T follicular helper cell (primary cell): ENCODE measurements around the gene GFOD1.
"Not testable (repeated sequence)": the region's sequence is repeated elsewhere in the genome, so short reads cannot be mapped to it uniquely, and the experiment has no call there.

Source experiments
- DNase-seq: peaks from one replicate; pipeline ENCODE4 v3.0.0-alpha.2; 2020; ENCODE audit warnings: low read depth

GFOD1 gene

DNA sequence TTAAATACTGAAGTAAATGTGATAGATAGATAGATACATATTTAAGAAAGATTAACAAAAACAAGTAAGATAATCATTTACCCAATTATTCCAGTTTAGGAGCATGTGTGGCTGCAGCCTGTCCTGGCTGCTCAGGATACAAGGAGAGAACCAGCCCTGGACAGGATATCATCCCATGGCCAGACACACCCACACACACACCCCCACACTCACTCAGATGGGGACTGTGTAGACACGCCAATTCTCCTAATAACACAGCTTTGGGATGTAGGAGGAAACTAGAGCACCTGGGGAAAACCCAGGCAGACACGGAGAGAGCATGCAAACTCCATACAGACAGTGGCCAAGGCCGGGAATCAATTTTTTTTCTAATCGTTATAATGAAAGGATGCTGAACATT lies 45.6 kb downstream of the GFOD1 start:
- DNase-seq = no peak

DNA sequence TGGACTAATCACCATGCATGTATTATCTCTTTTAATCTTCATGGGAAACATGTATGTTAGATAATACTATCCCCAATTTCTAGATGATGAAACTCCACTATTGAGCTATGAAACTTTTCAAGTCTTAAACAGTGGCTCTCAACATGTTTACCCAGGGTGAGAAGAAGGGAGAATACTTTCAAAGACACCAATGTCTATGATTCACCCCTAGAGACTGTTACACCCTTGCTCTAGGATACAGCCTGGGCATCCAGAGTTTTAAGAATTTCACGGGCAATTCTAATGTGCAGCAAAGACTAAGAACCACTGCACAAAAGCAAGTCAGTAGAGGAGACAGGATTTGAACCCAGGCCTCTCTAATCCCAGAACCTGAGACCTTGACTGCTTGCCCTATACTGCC lies 47.8 kb downstream of the GFOD1 start:
- no peak for DNase-seq

DNA sequence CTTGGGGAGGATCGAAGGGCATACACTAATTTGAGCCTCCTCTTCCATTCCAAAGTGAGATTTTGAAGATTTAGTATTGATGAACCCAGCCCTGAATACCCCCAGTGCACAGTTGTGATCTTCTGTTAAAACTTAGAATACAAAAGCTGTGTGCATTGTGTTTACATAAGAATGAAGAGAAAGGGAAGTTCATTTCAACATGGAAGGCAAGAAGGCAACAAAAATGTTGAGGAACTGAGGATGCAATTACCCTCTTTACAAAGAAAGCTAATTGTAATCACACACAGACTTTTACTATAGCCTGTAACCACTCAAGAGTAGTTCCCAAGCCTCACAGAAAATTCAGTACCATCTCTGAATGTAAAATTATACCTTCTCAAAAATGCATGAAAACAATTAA lies 49.3 kb downstream of the GFOD1 start:
- no peak for DNase-seq

DNA sequence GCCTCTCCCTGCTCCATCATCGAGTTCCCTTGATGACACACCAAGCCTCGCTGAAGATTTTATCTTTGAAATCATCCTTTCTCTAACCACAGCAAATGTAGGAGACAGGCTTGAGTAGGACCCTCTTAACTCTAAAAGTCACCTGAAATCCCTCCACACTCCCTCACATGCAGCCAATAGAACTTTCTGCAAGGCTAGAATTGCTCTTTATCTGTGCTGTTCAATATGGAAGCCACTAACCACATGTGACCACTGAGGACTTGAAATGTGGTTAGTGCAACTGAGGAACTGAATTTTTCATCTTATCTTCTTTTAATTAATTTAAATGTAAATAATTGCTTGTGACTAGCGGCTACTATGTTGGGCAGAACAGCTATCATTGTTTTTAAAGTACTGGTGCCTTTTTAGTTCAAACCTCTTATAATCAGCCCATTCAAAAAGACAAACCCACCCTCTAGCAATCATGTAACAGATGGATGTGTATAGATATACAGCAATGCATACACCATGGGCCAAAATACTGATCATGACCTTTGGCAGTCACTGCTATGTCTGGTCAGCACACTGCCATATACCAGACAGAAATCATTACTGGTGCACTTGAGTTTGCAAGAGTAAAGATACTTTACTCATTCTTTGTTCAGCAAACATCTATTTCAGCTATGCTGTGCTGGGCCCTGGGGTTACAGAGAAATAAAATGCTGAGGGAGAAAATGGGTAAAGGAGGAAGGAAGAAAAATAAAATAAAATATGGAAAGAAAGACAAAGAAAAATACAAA lies 50.0 kb downstream of the GFOD1 start:
- DNase-seq = no peak

DNA sequence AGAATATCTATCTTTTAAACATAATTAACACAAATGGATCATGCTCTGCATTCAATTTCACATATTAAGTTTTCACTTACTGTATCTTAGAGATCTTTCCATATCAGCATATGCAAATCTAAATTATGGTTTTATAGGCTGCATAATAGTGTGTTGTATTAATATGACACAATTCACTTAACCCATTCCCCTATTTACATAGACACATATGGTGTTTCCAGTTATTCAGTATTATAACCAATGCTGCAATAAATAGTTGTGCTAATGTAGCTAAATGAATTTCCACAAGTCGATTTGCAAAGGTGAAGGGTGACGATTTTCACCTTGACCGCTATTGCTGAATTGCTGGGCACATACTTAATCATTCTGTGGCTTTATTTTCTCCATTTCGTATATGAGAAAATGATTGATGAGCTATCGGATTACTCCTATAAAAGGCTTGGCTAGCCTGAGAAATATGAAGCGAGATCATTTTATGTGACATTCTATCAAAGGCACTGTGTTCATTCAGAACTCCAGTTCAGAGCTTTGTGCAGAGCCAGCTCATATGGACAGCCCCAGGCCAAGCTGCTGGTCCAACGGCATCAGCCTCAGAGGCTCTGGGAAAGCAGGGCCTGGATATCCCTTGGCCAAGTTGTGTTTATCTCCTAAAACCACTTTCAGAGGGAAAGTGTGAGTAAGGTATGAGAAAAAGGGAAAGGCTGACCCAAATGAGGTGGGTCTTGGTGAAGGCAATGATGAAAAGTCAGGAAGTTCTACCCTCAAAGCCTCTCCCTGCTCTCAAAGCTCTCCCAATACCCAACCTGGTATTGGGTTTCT lies 50.8 kb downstream of the GFOD1 start:
- DNase-seq = no peak

DNA sequence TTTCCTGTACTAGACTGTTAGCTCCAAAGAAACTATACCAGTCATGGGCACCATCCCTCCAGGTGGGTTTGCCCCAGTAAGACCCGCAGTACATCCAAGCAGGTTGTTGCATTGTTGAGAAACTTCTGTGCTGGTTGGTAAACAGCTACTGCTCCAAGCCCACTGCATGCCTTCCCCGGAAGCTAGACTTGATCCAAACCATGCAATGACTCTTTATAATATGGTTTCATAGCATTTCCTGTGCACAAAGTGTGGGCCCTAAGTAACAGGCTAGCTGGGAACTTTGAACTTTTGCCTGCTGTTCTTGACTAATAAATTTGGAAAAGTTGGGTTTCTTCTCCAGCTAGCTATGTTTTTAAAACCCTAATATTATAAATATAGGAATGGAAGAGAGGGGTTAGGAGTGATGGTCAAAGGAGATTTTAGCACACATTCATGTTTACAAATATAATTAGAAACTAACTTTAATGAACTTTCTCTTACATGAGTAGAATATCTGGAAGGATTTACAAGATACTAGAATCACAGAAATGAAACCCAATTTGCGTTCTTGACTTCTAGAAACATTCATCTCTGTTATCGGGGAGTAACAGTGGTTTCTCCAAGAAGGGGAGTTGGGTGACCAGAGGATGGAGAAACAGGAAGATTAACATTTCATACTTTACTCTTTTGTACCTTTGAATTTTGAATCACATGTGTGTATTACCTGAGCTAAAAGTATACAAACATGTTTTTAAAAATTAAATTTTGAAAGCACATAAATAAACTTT lies 51.7 kb downstream of the GFOD1 start:
- DNase-seq = no peak

DNA sequence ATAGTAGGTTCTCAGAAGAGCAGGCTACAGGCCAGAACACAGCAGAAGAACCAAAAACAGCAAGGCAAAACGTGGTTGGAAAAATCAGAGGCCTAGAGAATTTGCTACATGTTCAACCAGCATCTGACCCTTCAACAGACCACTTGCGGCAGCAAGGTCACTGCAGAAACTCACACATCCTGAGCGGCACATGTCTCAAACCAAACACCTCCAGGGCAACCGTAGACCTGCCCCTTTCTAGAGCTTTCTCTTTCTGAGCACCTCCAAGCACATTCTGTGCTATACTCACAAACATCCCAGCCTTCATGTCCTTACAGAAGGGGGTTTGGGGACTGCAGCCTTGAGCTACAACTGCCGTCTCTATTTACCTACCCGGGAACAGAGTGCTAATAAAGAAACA lies 52.6 kb downstream of the GFOD1 start:
- no peak for DNase-seq

DNA sequence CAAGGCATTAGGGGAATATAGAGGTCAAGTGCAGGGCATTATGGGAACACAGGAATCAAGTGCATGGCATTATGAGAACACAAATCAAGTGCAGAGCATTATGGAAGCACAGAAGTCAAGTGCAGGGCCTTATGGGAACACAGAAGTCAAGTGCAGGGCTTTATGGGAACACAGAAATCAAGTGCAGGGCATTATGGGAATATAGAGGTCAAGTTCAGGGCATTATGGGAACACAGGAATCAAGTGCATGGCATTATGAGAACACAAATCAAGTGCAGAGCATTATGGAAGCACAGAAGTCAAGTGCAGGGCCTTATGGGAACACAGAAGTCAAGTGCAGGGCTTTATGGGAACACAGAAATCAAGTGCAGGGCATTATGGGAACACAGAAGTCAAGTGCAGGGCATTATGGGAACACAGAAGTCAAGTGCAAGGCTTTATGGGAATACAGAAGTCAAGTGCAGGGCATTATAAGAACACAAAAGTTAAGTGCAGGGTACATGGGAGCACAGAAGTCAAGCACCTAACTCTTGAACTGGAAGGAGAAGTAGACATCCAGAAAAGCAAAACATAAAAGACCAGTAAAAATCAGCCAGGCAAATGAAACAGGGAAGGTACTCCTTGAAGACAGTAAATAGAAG lies 53.1 kb downstream of the GFOD1 start:
- not testable (repeated sequence) for DNase-seq

DNA sequence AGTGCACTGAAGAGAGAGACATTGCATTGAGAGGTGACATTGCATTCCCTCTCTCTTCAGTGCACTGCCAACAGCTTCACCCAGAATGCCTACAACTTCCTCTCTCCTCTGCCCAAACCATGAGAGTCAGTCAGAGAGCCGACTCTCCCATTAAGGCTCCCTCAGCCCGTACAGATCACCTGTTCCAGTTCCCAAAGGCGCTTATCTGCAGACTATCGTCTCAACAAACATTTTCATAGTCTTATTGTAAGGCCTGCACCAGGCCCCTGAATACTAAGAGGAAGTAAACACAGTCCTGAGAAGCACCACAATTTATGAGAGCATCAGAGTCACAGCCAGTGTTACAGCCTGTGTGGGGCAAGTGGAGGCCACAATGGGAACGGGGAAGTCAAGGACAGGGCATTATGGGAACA lies 53.7 kb downstream of the GFOD1 start:
- no peak for DNase-seq

DNA sequence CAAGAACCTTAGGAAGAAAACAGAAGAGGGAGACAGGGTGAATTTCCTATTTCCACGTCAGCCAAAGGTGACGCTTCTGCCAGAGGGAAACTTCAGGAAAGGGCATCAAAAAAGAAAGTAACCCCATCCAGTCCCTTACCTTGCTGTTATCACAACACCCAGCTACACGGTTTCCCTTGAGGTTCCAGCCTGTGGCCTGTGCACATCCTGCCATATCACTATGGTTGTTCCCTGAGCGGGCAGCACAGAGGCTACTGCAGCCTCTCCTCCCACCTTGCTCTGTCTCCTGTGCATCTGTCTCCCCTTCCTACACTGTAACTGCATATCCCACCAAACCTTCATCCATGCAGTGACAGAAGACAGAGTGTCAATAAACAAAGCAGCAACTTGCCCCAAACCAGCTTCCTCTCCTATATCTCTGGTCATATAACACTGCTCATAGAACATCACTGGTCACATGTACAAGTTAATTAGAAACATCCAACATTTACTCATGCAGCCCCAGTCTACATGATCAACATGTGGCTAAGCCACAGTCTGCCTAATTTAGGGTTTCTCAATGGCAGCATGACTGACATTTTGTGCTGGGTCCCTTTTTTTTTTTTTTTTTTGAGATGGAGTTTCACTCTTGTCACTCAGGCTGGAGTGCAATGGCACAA lies 54.7 kb downstream of the GFOD1 start:
- no peak for DNase-seq

DNA sequence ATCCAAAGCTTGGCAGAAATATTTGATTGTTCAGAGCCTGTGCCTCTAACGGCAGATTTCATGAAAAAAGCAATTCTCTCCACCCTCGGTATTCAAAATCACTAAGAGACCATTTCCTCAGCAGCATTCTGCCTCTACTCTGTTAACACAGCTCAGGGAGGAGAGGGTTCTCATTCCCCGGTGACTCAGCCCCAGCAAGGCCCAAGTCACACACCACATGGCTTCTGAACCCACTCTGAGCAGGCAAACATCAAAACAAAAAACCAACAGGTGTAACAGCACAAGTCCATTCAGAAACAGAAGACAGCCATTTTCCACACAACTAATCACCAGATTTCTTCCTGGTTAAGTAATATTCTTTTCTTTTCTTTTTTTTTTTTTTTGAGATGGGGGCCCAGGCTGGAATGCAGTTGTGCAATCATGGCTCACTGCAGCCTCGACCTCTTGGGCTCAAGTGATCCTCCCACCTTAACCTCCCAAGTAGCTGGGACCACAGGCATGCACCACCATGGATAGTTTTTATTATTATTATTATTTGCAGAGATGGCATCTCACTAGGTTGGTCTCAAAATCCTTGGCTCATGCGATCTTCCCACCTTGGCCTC lies 55.4 kb downstream of the GFOD1 start:
- DNase-seq = no peak

DNA sequence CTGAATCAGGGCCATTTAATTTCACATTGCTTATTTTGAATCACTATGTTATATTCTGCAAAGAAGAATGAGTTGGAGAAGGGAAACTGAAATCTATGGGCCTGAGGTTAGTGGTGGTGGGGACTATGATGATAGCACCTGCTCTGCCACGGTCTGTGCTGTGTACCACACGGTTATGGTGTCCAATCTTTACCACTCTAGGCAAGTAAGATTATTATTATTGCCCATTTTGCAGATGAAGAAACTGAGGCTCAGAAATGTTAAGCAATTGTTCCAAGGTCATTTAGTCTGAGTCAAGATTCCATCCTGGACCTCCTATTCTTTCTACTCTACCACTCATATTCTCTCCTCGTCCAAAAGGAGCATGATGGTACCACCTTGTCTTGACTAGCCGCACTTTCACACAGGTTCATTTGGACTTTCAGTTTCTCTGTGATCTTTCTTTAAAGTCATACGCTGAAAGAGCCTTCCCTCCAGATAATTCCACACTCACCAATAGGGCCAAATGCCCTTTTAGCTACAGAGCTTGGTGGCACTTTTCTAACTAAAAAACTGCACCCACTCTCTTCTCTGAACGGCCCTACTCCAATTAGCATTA lies 56.2 kb downstream of the GFOD1 start:
- no peak for DNase-seq

DNA sequence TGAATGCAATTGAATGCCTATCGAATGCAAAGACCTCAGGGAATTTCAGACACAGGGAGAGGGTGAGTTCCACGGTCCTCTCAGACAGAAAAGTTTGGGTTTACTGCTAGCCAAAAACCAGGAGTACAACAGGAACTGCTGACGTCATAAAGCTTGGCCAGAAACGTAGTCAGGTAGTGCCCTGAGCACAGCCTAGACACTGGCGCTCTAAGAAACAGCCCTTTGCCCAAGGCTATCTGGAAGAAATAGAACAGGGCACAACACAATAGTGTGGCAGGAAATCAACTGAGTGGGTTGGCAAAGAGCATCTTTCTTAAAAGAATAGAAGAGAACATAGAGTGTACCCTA lies 58.0 kb downstream of the GFOD1 start:
- DNase-seq = no peak

DNA sequence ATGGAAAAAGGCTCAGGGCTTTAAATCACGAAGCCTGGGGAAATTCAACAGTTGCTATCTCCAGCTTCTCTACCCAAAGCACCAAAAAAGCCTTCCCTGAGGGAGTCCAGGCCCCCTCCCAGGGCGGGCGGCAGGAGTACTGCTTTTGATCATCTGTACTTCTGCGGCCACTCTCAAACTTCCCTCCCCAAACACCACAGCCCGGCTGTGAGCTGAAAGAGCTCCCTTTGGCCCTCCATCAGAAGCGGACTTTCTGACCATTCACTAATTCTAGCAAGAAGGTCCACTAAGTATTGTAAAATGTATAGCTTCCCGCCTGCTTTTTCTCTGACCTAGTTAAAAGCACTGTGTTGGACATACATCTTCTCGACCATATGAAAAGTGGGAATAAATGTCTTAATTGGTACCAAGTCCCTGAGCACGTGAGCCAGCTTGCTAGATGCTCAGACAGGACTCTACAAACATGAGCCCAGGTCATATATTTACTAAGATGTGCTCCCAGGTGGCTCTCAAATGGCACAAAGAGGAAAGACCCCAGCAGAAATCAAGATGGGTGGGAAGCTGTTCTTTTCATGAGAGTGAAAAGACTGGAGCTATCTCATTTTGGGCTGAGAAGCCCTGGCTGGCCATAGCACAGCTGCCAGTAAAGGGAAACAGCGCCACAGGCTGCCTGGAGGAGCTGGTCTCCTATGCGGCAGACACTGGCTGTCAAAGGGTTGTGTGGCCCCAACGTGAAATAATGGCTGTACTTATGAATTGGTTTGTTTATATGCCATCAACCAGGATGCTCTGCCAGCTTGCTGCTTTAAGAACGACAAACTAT lies 58.6 kb downstream of the GFOD1 start:
- no peak for DNase-seq

DNA sequence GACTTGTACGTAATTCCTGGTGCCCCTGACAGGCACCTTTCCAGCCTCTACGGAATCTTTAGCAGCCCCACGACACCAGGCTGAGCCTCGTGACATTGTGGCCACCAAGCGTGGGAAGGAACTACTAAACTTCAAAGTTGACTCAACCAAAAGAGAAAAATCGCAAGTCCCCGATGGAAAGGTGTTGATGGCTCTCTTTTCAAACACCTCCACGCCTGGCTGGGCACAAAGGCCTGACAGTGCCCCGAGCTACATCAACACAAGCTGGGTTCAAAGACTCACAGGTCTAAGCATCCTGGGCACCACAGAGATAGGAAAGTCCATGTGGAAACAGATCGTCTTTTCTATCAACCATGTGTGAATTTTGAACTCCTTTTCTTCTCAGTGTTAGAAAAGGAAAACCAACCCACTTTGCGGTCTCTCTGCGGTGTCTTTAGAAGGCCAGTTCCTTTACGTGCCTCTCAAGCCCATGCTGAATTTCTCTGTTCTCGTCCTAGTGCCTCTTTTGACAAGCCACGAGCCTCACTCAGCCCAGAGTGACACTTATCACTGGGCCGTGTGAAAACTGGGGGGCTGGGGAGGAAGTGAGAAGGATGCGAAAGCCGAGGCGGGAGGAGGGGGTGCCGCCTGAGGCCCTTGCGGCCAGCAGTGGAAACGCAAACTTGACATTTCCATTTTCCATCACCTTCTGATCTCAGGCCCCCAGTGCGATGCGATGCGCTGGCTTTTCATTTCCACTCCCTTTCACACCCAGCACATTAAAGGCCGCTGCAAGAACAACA lies 59.4 kb downstream of the GFOD1 start:
- DNase-seq = peak; percentile 9

DNA sequence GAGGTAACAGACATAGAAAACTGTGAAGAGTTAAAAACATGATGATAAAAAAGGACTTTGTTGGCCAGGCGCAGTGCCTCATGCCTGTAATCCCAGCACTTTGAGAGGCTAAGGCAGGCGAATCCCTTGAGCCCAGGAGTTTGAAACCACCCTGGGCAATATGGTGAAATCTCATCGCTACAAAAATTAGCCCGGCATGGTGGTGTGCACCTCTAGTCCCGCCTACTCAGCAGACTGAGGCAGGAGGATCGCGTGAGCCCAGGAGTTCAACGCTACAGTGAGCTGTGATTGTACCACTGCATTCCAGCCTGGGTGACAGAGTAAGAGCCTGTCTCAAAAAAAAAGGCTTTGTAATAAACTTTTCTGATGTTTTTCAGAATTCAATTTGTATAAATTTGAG lies 60.1 kb downstream of the GFOD1 start:
- DNase-seq = no peak

DNA sequence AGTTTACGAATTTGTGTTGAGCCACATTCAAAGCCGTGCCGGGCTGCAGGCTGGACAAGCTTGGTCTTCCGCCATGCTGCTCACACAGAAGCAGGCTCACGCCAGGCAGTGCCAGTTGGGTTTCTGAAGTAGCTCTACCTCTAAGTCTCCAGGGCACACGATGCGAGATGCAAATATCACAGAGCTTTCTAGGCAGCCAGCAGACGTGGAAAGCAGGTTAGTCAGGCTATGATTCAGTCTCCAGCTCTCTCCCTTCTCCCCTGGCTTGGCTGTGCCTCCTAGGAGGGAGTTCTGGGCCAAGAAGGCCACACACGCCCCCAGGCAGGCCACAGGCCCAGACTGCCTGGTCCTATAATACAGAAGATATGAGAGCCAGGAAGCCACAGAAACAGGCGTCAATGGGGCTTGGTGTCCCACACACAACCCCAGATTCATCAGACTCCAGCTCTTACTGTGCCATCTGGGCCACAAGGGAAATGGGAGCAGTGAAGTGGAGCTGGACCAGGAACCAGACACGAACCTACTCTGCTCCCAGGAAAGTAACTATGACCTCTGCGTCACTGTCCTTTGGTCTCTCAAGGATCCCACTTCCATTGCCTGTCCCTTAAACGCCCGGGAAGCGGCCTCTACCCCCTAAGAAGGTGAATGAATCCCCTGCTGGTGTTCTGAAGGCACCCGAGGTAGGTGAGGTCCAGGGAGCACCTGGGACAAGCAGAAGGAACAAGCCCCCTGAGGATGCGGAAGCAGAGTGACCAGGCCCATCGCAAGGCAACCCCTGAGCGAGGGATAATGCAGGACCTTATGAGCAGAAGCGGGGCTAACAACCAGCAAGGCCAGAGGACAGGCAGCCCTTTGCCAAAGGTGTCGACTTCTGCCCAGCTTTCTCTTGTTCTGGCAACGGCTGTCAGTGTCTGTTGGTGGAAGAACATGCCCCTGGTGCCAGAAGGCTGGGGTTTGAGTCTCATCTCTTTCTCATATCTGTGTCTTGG lies 61.2 kb downstream of the GFOD1 start:
- no peak for DNase-seq
